GM12865 (cell line): ENCODE results near the gene DLX3.

ENCODE experiments used
- DNase-seq: peaks from one replicate; pipeline ENCODE4 v3.0.0; 2010; ENCODE audit warnings: low read depth
- H3K4me3 ChIP-seq: 2 replicates; pipeline ENCODE4 v1.5.1; 2011; ENCODE audit warnings: mild to moderate bottlenecking, low read depth, low read length, control low read depth
- CTCF ChIP-seq: IDR thresholded peaks from 2 replicates; pipeline ENCODE4 v1.5.1; 2011; ENCODE audit warnings: low read length, control low read depth, low read depth, inconsistent platforms; ENCODE audit not compliant: insufficient read depth; ENCODE audit errors: missing control alignments

DLX3 gene

GRCh38 chr17:50036455-50037261, 41.6 kb upstream of the DLX3 start:
- no peak overlapping the region for H3K4me3 ChIP-seq
- DNase-seq: no peak
- TF ChIP-seq CTCF: no peak

GRCh38 chr17:50035945-50036344, 40.9 kb upstream of the DLX3 start:
- H3K4me3 ChIP-seq: no peak overlapping the region
- no peak for DNase-seq
- TF ChIP-seq CTCF: no peak

- no peak overlapping the region for H3K4me3 ChIP-seq
- TF ChIP-seq CTCF: no peak
- DNase-seq: no peak
These were observed 40.4 kb upstream of the DLX3 start for GRCh38 chr17:50035421-50035879.

GRCh38 chr17:50034498-50035364, 39.7 kb upstream of the DLX3 start:
- no peak overlapping the region for H3K4me3 ChIP-seq
- TF ChIP-seq CTCF: no peak

GRCh38 chr17:50033316-50033715, 38.3 kb upstream of the DLX3 start:
- no peak overlapping the region for H3K4me3 ChIP-seq
- no peak for TF ChIP-seq CTCF
- no peak for DNase-seq

More at GRCh38 chr17:50034498-50035364, 39.7 kb upstream of the DLX3 start:
- no peak for DNase-seq

- no peak overlapping the region for H3K4me3 ChIP-seq
- TF ChIP-seq CTCF: no peak
- DNase-seq: no peak
These were observed 34.2 kb upstream of the DLX3 start for GRCh38 chr17:50029185-50029584.
